Peyer's patch (tissue), 4 donors: ENCODE results near the gene PHACTR1.

Experiments used
- CTCF ChIP-seq, 6 experiments: fragments of 450-650 bp in 4 of 6; fragments of 200-600 bp in 2 of 6; sonication (generic) in 1 of 6; IDR thresholded peaks; one replicate each; pipeline ENCODE4 v1.5.1; 2017 to 2019; ENCODE audit warnings: antibody characterized with exemption in 6 of 6, mild to moderate bottlenecking in 3 of 6, moderate library complexity in 1 of 6
- POLR2A ChIP-seq, 2 donors: fragments of 450-650 bp; IDR thresholded peaks; one replicate each; pipeline ENCODE4 v1.5.1; 2017; ENCODE audit warnings: antibody characterized with exemption in 2 of 2, mild to moderate bottlenecking in 2 of 2, moderate library complexity in 2 of 2

GRCh38 chr6:12992770-12993169, 276.2 kb downstream of the PHACTR1 start:
- TF ChIP-seq CTCF (IDR thresholded peaks at IDR 0.05), result no peak
- no peak for TF ChIP-seq POLR2A (IDR thresholded peaks at IDR 0.05)
